Breast epithelium (tissue), 4 donors: ENCODE results near the gene CBARP. TPM values are rescaled to one million over a fixed set of nuclear protein-coding genes. Genes with fewer than 3 reads are reported as not detected.

Experiments used
- DNase-seq, 2 donors: peaks; one replicate each; pipeline ENCODE4 v3.0.0-alpha.2; 2019; ENCODE audit warnings: low spot score in 2 of 2
- H3K27ac ChIP-seq, 2 donors: fragments of 200-600 bp; sonication (generic) in 1 of 2; one replicate each; pipeline ENCODE4 v1.5.1; 2016 to 2019; ENCODE audit warnings: mild to moderate bottlenecking in 1 of 2
- H3K27me3 ChIP-seq, 2 donors: fragments of 200-600 bp; sonication (generic) in 1 of 2; one replicate each; pipeline versions ENCODE4 v1.5.1 to v1.6.0; 2017 to 2019; ENCODE audit warnings: control low read depth in 1 of 2, mild to moderate bottlenecking in 1 of 2
- H3K36me3 ChIP-seq: fragments of 200-600 bp; one replicate; pipeline ENCODE4 v1.5.1; 2019
- H3K4me1 ChIP-seq, 2 donors: fragments of 200-600 bp; sonication (generic); one replicate each; pipeline ENCODE4 v1.5.1; 2016 to 2019; ENCODE audit warnings: control low read depth in 1 of 2
- H3K4me3 ChIP-seq, 3 donors: fragments of 200-600 bp; sonication (generic); 1 replicate in 2 of 3; 2 replicates in 1 of 3; pipeline ENCODE4 v1.5.1; 2016 to 2019; ENCODE audit warnings: mild to moderate bottlenecking in 3 of 3, moderate library complexity in 2 of 3
- H3K9me3 ChIP-seq, 2 donors: fragments of 200-600 bp; sonication (generic) in 1 of 2; one replicate each; pipeline ENCODE4 v1.5.1; 2016 to 2019; ENCODE audit warnings: control low read depth in 1 of 2
- POLR2A ChIP-seq: fragments of 450-650 bp; IDR thresholded peaks from one replicate; pipeline ENCODE4 v1.6.1; 2016; ENCODE audit warnings: antibody characterized with exemption, mild to moderate bottlenecking, moderate library complexity
- POLR2AphosphoS5 ChIP-seq, 3 donors: sonication (generic); formaldehyde crosslinking; IDR thresholded peaks; one replicate each; pipeline ENCODE4 v1.6.1; 2017; ENCODE audit warnings: antibody characterized with exemption in 3 of 3
- intact Hi-C: fragments of 100-400 bp; cut with DNase I; formaldehyde crosslinking; loops from one replicate; pipeline ENCODE4 v1.15.1; 2023; ENCODE audit warnings: low total_unique reads
- total RNA-seq, 3 donors: library from RNA; depleted of rRNA; stranded (reverse); fragments of >200 nt; gene quantifications; one replicate each; pipeline ENCODE4 v1.1.0, GENCODE V29; 2016
- TF ChIP-seq, protein P1 (sequence below), 3 donors: fragments of 450-650 bp; IDR thresholded peaks; one replicate each; pipeline ENCODE4 v1.5.1; 2016 to 2017; ENCODE audit warnings: antibody characterized with exemption in 3 of 3, mild to moderate bottlenecking in 3 of 3, moderate library complexity in 3 of 3

Gene CBARP
- total RNA-seq, 3 donors from 2014 or later: 0.98 to 4.8 TPM; not detected in 1

DNA sequence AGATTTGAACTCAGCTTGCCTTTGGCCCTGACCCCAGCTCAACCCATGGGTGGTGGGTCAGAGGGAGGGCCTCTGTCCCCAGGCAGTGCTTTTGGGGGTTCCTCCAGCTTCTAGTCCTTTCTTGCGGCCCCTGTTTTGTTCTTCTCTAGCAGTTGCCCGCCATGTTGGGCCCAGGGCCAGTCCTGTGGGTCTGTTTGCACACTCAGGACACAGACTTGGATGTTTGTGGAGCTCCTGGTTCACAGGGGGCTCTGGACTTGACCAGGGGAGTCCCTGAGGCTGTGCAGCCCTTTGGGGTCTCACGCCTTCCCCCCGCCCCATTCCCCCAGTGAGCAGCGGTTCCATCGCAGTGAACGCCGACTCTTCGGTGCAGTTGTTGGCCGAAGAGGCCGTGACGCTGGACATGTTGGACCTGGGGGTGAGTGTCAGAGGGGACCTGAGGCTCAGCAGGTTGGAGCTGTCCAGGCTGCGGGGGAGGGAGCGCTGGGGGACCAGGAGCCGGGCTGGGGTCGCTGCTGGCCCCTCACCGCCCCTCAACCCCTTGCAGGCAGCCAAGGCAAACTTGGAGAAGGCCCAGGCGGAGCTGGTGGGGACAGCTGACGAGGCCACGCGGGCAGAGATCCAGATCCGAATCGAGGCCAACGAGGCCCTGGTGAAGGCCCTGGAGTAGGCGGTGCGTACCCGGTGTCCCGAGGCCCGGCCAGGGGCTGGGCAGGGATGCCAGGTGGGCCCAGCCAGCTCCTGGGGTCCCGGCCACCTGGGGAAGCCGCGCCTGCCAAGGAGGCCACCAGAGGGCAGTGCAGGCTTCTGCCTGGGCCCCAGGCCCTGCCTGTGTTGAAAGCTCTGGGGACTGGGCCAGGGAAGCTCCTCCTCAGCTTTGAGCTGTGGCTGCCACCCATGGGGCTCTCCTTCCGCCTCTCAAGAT lies 6.2 kb upstream of the CBARP start:
- intact Hi-C loops: no loop called here
- peak; percentile 88 to 91 for DNase-seq
- Histone ChIP-seq H3K27me3 (no peaks in the 10 kb centered on the region), H3K4me1 (peaks cover 39 to 54% of the 10 kb centered on the region in 2 donors), H3K36me3 (no peaks in the 10 kb centered on the region), H3K4me3 (peak overlapping the region; percentile 22 to 58 (median 26)), H3K27ac (peak overlapping the region; percentile 91 to 99), H3K9me3 (no peaks in the 10 kb centered on the region)
- TF ChIP-seq, protein P1, sequence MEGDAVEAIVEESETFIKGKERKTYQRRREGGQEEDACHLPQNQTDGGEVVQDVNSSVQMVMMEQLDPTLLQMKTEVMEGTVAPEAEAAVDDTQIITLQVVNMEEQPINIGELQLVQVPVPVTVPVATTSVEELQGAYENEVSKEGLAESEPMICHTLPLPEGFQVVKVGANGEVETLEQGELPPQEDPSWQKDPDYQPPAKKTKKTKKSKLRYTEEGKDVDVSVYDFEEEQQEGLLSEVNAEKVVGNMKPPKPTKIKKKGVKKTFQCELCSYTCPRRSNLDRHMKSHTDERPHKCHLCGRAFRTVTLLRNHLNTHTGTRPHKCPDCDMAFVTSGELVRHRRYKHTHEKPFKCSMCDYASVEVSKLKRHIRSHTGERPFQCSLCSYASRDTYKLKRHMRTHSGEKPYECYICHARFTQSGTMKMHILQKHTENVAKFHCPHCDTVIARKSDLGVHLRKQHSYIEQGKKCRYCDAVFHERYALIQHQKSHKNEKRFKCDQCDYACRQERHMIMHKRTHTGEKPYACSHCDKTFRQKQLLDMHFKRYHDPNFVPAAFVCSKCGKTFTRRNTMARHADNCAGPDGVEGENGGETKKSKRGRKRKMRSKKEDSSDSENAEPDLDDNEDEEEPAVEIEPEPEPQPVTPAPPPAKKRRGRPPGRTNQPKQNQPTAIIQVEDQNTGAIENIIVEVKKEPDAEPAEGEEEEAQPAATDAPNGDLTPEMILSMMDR (IDR thresholded peaks at IDR 0.05): peak; percentile 91 to 98 (median 96)
- TF ChIP-seq POLR2AphosphoS5 (IDR thresholded peaks at IDR 0.05) (peak; percentile 24 to 70 (median 67)), POLR2A (no peak)

DNA sequence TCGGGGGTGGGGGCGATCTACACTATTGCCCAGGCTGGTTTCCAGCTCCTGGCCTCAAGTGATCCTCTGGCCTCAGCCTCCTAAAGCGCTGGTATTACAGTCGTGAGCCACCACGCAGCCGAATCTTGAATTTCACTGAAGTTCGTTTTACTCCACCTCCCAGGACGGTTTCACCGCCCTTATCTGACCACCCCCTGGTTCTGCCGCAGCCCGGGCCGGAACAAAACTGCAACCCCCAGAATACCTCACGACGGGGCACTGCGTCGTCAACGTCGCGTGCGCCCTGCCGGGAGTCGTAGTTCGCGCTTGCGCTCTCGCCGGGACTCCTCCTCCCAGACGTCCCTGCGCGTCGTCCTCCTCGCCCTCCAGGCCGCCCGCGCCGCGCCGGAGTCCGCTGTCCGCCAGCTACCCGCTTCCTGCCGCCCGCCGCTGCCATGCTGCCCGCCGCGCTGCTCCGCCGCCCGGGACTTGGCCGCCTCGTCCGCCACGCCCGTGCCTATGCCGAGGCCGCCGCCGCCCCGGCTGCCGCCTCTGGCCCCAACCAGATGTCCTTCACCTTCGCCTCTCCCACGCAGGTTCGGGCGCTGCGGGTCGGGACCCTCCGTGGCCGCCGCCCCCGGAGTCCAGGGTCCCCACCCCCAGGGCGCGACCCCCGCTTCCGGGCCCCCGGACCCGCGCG lies 3.8 kb upstream of the CBARP start, which contains the start of gene ATP5F1D:
Gene ATP5F1D (plus strand): TSS at position 335 of the 679 bp plus-strand sequence. CDS start 100 bp downstream, at position 435.
- no peaks in the 10 kb centered on the region for H3K36me3 ChIP-seq
- no peaks in the 10 kb centered on the region for H3K9me3 ChIP-seq
- peak within 1 kb of the TSS; percentile 84 to 97 (median 88) for H3K4me3 ChIP-seq
- H3K4me1 ChIP-seq: peaks cover 32 to 47% of the 10 kb centered on the region in 2 donors
- intact Hi-C loops: no loop called here
- TF ChIP-seq POLR2A (peak; percentile 25), POLR2AphosphoS5 (IDR thresholded peaks at IDR 0.05) (peak; percentile 46 to 61 (median 58))
- TF ChIP-seq, protein P1 (IDR thresholded peaks at IDR 0.05): no peak
- peak; percentile 91 to 93 for DNase-seq
- peak within 1 kb of the TSS; percentile 93 to 97 for H3K27ac ChIP-seq
- no peaks in the 10 kb centered on the region for H3K27me3 ChIP-seq

DNA sequence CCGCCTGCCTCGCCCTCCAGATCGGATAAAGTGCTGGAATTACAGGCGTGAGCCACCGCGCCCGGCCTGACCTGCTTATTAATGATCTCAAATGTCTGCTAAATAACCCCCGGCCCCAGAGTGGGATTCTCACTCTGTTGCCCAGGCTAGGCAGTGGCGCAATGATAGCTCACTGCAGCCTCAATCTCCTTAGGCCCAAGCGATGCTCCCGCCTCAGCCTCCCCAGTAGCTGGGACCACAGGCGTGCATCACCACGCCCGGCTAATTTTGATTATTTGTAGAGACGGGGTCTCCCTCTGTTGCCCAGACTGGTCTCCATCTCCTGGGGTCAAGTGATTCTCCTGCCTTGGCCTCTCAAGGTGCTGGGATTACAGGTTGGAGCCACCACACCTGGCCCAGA lies 3.1 kb upstream of the CBARP start:
- H3K4me1 ChIP-seq: peaks cover 32 to 50% of the 10 kb centered on the region in 2 donors
- peak overlapping the region in 2 of 3 donors; percentile 88 to 97 for H3K4me3 ChIP-seq
- H3K9me3 ChIP-seq: no peaks in the 10 kb centered on the region
- TF ChIP-seq, protein P1 (IDR thresholded peaks at IDR 0.05): no peak
- no peak for TF ChIP-seq POLR2AphosphoS5 (IDR thresholded peaks at IDR 0.05)
- TF ChIP-seq POLR2A: no peak
- intact Hi-C loops: no loop called here
- no peaks in the 10 kb centered on the region for H3K36me3 ChIP-seq
- no peaks in the 10 kb centered on the region for H3K27me3 ChIP-seq
- peak overlapping the region; percentile 93 to 97 for H3K27ac ChIP-seq
- DNase-seq: no peak

DNA sequence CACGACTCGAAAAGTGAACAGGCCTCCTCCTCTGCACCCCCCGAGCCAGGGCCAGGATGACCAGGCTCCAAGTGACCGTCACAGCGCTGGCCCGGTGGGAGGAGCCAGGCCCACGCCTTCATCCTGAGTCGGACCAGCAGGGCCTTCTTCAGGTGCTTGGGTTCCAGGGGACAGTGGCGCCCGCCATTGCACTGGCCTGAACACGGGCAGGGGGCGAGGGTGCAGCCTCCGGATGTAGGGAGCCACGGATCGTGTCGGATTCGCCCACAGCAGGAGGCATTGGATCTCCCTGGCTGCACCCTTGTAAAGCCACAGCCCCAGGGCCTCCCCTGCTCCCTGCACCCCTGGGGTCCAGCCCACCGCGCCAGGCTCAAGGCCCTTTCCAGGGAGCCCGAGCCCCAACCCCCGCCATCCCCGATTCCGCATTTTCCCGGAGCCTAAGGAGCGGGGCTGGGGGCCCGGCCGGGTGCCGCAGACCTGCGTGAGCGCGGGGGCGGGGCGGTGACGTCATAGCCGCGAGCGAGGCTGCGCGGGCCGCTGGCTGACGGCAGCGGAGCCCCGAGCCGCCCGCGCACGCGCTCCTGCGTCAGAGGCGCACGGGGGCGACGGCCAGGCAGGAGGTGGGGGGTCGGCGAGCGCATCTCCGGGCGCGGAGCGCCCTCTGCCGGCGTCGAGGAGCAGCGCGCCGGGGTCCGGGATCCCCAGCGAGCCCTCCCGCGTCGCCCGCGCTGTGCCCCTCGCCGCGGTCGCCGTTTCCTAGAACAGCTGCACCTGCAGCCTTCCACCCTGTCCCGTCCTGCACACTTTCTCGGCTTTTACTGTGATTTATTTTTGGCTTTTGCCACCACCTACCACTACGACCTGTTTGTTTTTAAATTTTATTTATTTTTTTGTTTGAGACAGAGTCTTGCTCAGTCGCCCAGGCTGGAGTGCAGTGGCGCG lies 2.3 kb upstream of the CBARP start:
- DNase-seq: peak; percentile 84 to 85
- Histone ChIP-seq H3K4me1 (peaks cover 26 to 41% of the 10 kb centered on the region in 2 donors), H3K9me3 (no peaks in the 10 kb centered on the region), H3K36me3 (no peaks in the 10 kb centered on the region), H3K27me3 (no peaks in the 10 kb centered on the region), H3K27ac (peak overlapping the region; percentile 93 to 97), H3K4me3 (peak overlapping the region; percentile 17 to 97 (median 46))
- TF ChIP-seq POLR2A (no peak), POLR2AphosphoS5 (IDR thresholded peaks at IDR 0.05) (no peak)
- TF ChIP-seq, protein P1 (IDR thresholded peaks at IDR 0.05): peak; percentile 37 to 94 (median 71)
- intact Hi-C loops: no loop called here
